Measurements from ENCODE around the gene MGAT1.

GRCh38 chr5:180823940-180824629 is 21.5 kb upstream of the MGAT1 start:
- TF ChIP-seq CTCF (IDR thresholded peaks at IDR 0.05) = no peak
- no peak for TF ChIP-seq POLR2A (IDR thresholded peaks at IDR 0.05)
